Neural progenitor cell (in vitro differentiated cells): ENCODE results near the gene SNTG2.

Source experiments
- EZH2 ChIP-seq: fragments of 200-600 bp; sonication (generic); IDR thresholded peaks from 2 replicates; pipeline ENCODE4 v1.6.1; 2017; ENCODE audit warnings: antibody characterized with exemption, mild to moderate bottlenecking, moderate library complexity
- TF ChIP-seq, protein P1 (sequence below): fragments of 200-600 bp; sonication (generic); IDR thresholded peaks from 2 replicates; pipeline ENCODE4 v1.5.1; 2017; ENCODE audit warnings: antibody characterized with exemption, mild to moderate bottlenecking

DNA sequence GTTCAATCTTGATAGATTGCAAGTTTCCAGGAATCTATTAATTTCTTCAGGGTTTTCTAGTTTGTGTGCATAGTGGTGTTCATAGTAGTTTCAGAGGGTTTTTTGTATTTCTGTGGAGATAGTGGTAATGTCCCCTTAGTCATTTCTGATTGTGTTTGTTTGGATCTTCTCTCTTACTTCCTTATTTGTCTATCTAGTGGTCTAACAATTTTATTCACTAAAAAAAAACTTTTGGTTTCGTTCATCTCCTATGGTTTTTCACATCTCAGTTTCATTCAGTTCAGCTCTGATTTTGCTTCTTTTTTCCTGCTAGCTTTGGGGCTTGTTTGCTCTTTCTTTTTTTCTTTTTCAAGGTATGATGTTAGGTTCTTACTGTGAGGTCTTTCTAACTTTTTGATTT lies 94.5 kb downstream of the SNTG2 start:
- TF ChIP-seq EZH2, result no peak
- TF ChIP-seq, protein P1, sequence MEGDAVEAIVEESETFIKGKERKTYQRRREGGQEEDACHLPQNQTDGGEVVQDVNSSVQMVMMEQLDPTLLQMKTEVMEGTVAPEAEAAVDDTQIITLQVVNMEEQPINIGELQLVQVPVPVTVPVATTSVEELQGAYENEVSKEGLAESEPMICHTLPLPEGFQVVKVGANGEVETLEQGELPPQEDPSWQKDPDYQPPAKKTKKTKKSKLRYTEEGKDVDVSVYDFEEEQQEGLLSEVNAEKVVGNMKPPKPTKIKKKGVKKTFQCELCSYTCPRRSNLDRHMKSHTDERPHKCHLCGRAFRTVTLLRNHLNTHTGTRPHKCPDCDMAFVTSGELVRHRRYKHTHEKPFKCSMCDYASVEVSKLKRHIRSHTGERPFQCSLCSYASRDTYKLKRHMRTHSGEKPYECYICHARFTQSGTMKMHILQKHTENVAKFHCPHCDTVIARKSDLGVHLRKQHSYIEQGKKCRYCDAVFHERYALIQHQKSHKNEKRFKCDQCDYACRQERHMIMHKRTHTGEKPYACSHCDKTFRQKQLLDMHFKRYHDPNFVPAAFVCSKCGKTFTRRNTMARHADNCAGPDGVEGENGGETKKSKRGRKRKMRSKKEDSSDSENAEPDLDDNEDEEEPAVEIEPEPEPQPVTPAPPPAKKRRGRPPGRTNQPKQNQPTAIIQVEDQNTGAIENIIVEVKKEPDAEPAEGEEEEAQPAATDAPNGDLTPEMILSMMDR, result no peak
